Measurements from ENCODE around the gene ARL5A.

The ARL5A gene

GRCh38 chr2:151792589-151792988 is 35.6 kb downstream of the ARL5A start:
- TF ChIP-seq GATA3 (IDR thresholded peaks at IDR 0.05; ENCODE audit: low read depth, low read length) (no peak), GATA2 (IDR thresholded peaks at IDR 0.05; ENCODE audit: low read depth, low read length) (no peak)

DNA sequence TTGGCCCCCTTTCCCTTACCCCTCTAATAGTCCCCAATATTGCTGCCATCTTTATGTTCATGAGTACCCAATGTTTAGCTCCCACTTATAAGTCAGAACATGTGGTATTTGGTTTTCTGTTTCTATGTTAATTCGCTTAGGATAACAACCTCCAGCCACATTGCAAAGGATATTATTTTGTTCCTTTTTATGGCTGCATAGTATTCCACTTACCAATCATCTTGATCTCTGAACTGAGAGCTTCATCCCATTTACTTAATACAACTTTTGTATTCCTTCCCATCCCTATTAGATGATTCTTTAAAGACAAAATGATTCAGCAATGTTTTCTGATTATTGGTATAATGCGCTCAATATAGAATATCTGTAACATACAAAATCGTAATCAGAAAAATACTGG is 36.7 kb downstream of the ARL5A start:
- no peak for TF ChIP-seq GATA3 (IDR thresholded peaks at IDR 0.05; ENCODE audit: low read depth, low read length)
- no peak for TF ChIP-seq GATA2 (IDR thresholded peaks at IDR 0.05; ENCODE audit: low read depth, low read length)

- TF ChIP-seq GATA2 (IDR thresholded peaks at IDR 0.05; ENCODE audit: low read depth, low read length), result no peak
- TF ChIP-seq GATA3 (IDR thresholded peaks at IDR 0.05; ENCODE audit: low read depth, low read length), result no peak
These were observed 37.5 kb downstream of the ARL5A start for GRCh38 chr2:151790689-151791088.

- TF ChIP-seq GATA3 (IDR thresholded peaks at IDR 0.05; ENCODE audit: low read depth, low read length), result no peak
- no peak for TF ChIP-seq GATA2 (IDR thresholded peaks at IDR 0.05; ENCODE audit: low read depth, low read length)
These were observed 39.0 kb downstream of the ARL5A start for GRCh38 chr2:151789055-151789834.

DNA sequence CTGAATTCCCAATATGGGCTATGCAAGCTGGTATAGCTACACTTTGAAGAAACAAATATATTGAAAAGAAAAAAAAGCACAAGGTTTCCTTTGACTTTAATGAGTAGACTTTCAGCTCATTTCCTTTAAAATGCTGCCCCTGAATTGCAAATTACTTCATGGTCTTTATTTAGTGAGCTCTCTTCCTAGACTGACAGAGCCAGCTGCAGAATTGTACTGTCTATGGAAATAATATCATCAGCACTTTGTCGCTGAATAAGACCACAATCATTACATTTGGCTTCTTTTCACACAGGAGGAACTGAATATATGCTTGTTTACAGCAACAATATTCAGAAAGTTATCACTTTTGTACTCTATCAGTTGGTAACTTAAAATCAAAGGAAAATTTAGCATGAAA is 41.7 kb downstream of the ARL5A start:
- TF ChIP-seq GATA2 (IDR thresholded peaks at IDR 0.05; ENCODE audit: low read depth, low read length) (no peak), GATA3 (IDR thresholded peaks at IDR 0.05; ENCODE audit: low read depth, low read length) (no peak)

GRCh38 chr2:151786077-151786476 is 42.1 kb downstream of the ARL5A start:
- TF ChIP-seq GATA3 (IDR thresholded peaks at IDR 0.05; ENCODE audit: low read depth, low read length) (no peak), GATA2 (IDR thresholded peaks at IDR 0.05; ENCODE audit: low read depth, low read length) (no peak)

- no peak for TF ChIP-seq GATA2 (IDR thresholded peaks at IDR 0.05; ENCODE audit: low read depth, low read length)
- TF ChIP-seq GATA3 (IDR thresholded peaks at IDR 0.05; ENCODE audit: low read depth, low read length), result no peak
These were observed 45.1 kb downstream of the ARL5A start for GRCh38 chr2:151783133-151783520.

- TF ChIP-seq GATA2 (IDR thresholded peaks at IDR 0.05; ENCODE audit: low read depth, low read length) (no peak), GATA3 (IDR thresholded peaks at IDR 0.05; ENCODE audit: low read depth, low read length) (no peak)
These were observed 45.7 kb downstream of the ARL5A start for GRCh38 chr2:151782378-151783132.

- TF ChIP-seq GATA2 (IDR thresholded peaks at IDR 0.05; ENCODE audit: low read depth, low read length) (no peak), GATA3 (IDR thresholded peaks at IDR 0.05; ENCODE audit: low read depth, low read length) (no peak)
These were observed 46.6 kb downstream of the ARL5A start for GRCh38 chr2:151781642-151782041.

- TF ChIP-seq GATA2 (IDR thresholded peaks at IDR 0.05; ENCODE audit: low read depth, low read length) (no peak), GATA3 (IDR thresholded peaks at IDR 0.05; ENCODE audit: low read depth, low read length) (no peak)
These were observed 47.3 kb downstream of the ARL5A start for GRCh38 chr2:151780938-151781337.

- TF ChIP-seq GATA3 (IDR thresholded peaks at IDR 0.05; ENCODE audit: low read depth, low read length) (no peak), GATA2 (IDR thresholded peaks at IDR 0.05; ENCODE audit: low read depth, low read length) (no peak)
These were observed 50.3 kb downstream of the ARL5A start for GRCh38 chr2:151777935-151778334.

DNA sequence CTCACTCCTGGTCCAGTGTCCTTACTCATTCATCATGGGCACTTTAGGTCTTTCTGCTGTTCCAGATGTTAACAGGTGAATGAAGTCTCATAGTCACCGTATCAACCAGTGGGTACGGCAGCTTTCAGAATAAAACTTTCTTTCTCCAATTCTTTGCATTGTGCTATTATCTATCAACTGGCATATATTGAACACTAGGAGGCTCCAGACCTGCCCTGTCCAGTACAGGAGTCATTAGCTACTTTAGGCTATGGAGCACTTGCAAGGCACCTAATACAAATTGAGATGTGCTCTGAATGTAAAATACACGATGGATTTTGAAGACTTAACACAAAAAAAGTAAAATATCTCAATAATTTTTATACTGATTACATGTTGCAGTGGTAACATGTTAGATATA is 50.7 kb downstream of the ARL5A start:
- TF ChIP-seq GATA2 (IDR thresholded peaks at IDR 0.05; ENCODE audit: low read depth, low read length) (no peak), GATA3 (IDR thresholded peaks at IDR 0.05; ENCODE audit: low read depth, low read length) (no peak)

DNA sequence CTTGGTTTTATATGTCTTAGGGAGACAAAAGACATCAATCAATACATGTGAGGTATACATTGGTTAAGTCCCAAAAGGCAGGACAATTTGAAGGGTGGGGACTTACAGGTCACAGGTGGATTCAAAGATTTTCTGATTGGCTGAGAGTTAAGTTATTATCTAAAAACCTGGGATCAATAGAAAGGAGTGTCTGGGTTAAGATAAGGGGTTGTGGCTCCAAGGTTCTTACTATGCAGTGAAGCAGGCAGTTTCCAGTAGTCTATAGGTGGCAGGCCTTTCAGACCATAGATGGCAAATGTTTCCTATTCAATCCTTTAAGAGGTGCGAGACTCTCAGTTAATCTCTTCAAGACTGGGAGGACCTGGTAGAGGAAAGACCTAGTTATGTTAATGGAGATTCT is 51.9 kb downstream of the ARL5A start:
- TF ChIP-seq GATA2 (IDR thresholded peaks at IDR 0.05; ENCODE audit: low read depth, low read length) (no peak), GATA3 (IDR thresholded peaks at IDR 0.05; ENCODE audit: low read depth, low read length) (no peak)

DNA sequence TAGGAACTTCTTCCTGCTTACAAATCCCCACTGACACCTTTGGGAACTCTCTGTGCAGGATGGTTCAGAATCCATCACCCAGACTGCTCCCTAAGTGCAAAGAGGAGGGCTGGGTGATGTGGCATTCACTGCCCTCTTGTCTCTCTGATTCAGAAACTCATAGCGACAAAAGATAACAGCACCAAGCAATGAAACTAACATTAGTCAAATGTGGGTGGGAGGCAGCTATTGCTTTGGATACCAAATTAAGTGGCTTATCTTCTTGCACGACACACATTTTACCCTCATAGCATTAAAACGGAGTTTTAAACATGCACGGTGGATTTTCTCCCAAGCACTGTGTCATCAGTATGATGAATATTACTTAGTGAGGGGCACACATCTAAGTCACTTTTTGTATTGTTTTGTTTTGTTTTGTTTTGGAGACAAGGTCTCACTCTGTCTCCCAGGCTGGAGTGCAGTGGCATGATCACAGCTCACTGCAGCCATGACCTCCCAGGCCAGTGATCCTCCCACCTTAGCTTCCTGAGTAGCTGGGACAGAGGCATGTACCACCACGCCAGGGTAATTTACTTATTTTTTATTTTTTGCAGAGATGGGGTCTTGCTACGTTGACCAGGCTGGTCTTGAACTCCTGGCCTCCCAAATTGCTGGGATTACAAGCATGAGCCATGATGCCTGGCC is 53.0 kb downstream of the ARL5A start:
- TF ChIP-seq GATA3 (IDR thresholded peaks at IDR 0.05; ENCODE audit: low read depth, low read length), result no peak
- no peak for TF ChIP-seq GATA2 (IDR thresholded peaks at IDR 0.05; ENCODE audit: low read depth, low read length)
